Measurements from ENCODE around the gene GPR150.

GRCh38 chr5:95583992-95584391, 35.9 kb upstream of the GPR150 start:
- TF ChIP-seq, protein P1, sequence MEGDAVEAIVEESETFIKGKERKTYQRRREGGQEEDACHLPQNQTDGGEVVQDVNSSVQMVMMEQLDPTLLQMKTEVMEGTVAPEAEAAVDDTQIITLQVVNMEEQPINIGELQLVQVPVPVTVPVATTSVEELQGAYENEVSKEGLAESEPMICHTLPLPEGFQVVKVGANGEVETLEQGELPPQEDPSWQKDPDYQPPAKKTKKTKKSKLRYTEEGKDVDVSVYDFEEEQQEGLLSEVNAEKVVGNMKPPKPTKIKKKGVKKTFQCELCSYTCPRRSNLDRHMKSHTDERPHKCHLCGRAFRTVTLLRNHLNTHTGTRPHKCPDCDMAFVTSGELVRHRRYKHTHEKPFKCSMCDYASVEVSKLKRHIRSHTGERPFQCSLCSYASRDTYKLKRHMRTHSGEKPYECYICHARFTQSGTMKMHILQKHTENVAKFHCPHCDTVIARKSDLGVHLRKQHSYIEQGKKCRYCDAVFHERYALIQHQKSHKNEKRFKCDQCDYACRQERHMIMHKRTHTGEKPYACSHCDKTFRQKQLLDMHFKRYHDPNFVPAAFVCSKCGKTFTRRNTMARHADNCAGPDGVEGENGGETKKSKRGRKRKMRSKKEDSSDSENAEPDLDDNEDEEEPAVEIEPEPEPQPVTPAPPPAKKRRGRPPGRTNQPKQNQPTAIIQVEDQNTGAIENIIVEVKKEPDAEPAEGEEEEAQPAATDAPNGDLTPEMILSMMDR (conservative IDR thresholded peaks at IDR 0.05; ENCODE audit: low read depth, low read length), result no peak
- no peak for TF ChIP-seq FOS (IDR thresholded peaks at IDR 0.05; ENCODE audit: low read depth, low read length)

All from IMR-90 (cell line).